ENCODE results near the gene PACSIN2. TPM values are rescaled to one million over a fixed set of nuclear protein-coding genes. Genes with fewer than 3 reads are reported as not detected.
A peak's percentile ranks its signal among the peaks of the same experiment; 100 is the strongest.

The PACSIN2 gene
- total RNA-seq, 3 donors from 2014 or later (not counting 1 experiment from before 2014, with no cell fraction given), result 37.1 to 48.5 (median 47.6) TPM

- peak; percentile 25 for TF ChIP-seq CTCF (IDR thresholded peaks at IDR 0.05)
- peak in 1 of 3 donors; percentile 47 for ATAC-seq
- intact Hi-C loops (cut with micrococcal nuclease), result no loop called here
- no peak for DNase-seq
- Mint-ChIP-seq H3K4me1 (peaks cover 0 to 10% of the 10 kb centered on the region in 2 donors), H3K27ac (no peak overlapping the region), H3K36me3 (no peaks in the 10 kb centered on the region), H3K27me3 (ENCODE audit: low read depth in 2 of 2) (no peaks in the 10 kb centered on the region), H3K4me3 (no peak overlapping the region), H3K9me3 (no peaks in the 10 kb centered on the region)
- Histone ChIP-seq H3K27ac (ENCODE audit: low read length) (no peak overlapping the region), H3K4me1 (ENCODE audit: control insufficient read depth, insufficient read depth, low read length) (peaks cover 6% of the 10 kb centered on the region), H3K36me3 (ENCODE audit: control insufficient read depth, insufficient read depth, low read length) (peaks cover 9% of the 10 kb centered on the region), H3K4me3 (ENCODE audit: low read length) (no peak overlapping the region), H3K27me3 (ENCODE audit: control insufficient read depth, insufficient read depth, low read length) (no peaks in the 10 kb centered on the region), H3K9me3 (ENCODE audit: control insufficient read depth, insufficient read depth, low read length) (no peaks in the 10 kb centered on the region)
- WGBS (ENCODE audit: insufficient coverage), result 76% methylated on average over 14 of the region's 14 CpGs
Observed at GRCh38 chr22:42901790-42902508, 113.0 kb downstream of the PACSIN2 start.

- Mint-ChIP-seq H3K27ac (no peak overlapping the region), H3K9me3 (no peaks in the 10 kb centered on the region), H3K27me3 (ENCODE audit: low read depth in 2 of 2) (no peaks in the 10 kb centered on the region), H3K4me1 (peaks cover 31 to 45% of the 10 kb centered on the region in 2 donors), H3K36me3 (no peaks in the 10 kb centered on the region), H3K4me3 (no peak overlapping the region)
- H3K27me3 ChIP-seq (ENCODE audit: control insufficient read depth, insufficient read depth, low read length), result no peaks in the 10 kb centered on the region
- no peak overlapping the region for H3K4me3 ChIP-seq (ENCODE audit: low read length)
- no peak for TF ChIP-seq CTCF (IDR thresholded peaks at IDR 0.05)
- peaks cover 5% of the 10 kb centered on the region for H3K36me3 ChIP-seq (ENCODE audit: control insufficient read depth, insufficient read depth, low read length)
- intact Hi-C loops (cut with micrococcal nuclease), result loop anchor here (10.0 kb wide), 1 partner anchor 117 kb away; the partner anchor contains the start of gene PACSIN2
- no peak for DNase-seq
- 98% methylated on average over 7 of the region's 7 CpGs for WGBS (ENCODE audit: insufficient coverage)
- H3K9me3 ChIP-seq (ENCODE audit: control insufficient read depth, insufficient read depth, low read length), result no peaks in the 10 kb centered on the region
- no peak for ATAC-seq
- no peak overlapping the region for H3K27ac ChIP-seq (ENCODE audit: low read length)
- peaks cover 44% of the 10 kb centered on the region for H3K4me1 ChIP-seq (ENCODE audit: control insufficient read depth, insufficient read depth, low read length)
Observed at GRCh38 chr22:42897960-42898359, 117.0 kb downstream of the PACSIN2 start.

- no peak for DNase-seq
- ATAC-seq, result peak in 2 of 3 donors; percentile 1 to 3
Observed at GRCh38 chr22:42895541-42895981, 119.4 kb downstream of the PACSIN2 start.

More at GRCh38 chr22:42895541-42895981, 119.4 kb downstream of the PACSIN2 start:
- no peaks in the 10 kb centered on the region for H3K36me3 Mint-ChIP-seq
- intact Hi-C loops (cut with micrococcal nuclease), result loop anchor here (10.0 kb wide), 1 partner anchor 119 kb away; the partner anchor contains the start of gene PACSIN2
- Histone ChIP-seq H3K4me1 (ENCODE audit: control insufficient read depth, insufficient read depth, low read length) (peaks cover 68% of the 10 kb centered on the region), H3K27me3 (ENCODE audit: control insufficient read depth, insufficient read depth, low read length) (no peaks in the 10 kb centered on the region), H3K9me3 (ENCODE audit: control insufficient read depth, insufficient read depth, low read length) (no peaks in the 10 kb centered on the region), H3K4me3 (ENCODE audit: low read length) (no peak overlapping the region), H3K27ac (ENCODE audit: low read length) (peak overlapping the region; percentile 86), H3K36me3 (ENCODE audit: control insufficient read depth, insufficient read depth, low read length) (no peaks in the 10 kb centered on the region)
- H3K4me1 Mint-ChIP-seq, result peaks cover 46 to 65% of the 10 kb centered on the region in 2 donors
- H3K4me3 Mint-ChIP-seq, result peak overlapping the region; percentile 77
- no peaks in the 10 kb centered on the region for H3K27me3 Mint-ChIP-seq (ENCODE audit: low read depth in 2 of 2)
- peak overlapping the region; percentile 91 to 92 for H3K27ac Mint-ChIP-seq
- 73% methylated on average over 8 of the region's 9 CpGs for WGBS (ENCODE audit: insufficient coverage)
- no peak for TF ChIP-seq CTCF (IDR thresholded peaks at IDR 0.05)
- no peaks in the 10 kb centered on the region for H3K9me3 Mint-ChIP-seq

Data from natural killer cell (primary cell).